RWPE2 (cell line): ENCODE measurements around the gene ADAMTSL1.

ENCODE experiments used
- ATAC-seq: fragments of 200-7000 bp; cut with Tn5 transposase; 3 replicates; pipeline ENCODE4 v1.9.1; 2021; ENCODE audit warnings: low read depth
- DNase-seq: peaks from one replicate; pipeline ENCODE4 v3.0.0-alpha.2; 2020; ENCODE audit warnings: low spot score
- H3K27ac ChIP-seq: fragments of 450-650 bp; 2 replicates; pipeline ENCODE4 v1.5.1; 2017; ENCODE audit warnings: mild to moderate bottlenecking; ENCODE audit not compliant: poor library complexity, severe bottlenecking
- H3K27me3 ChIP-seq: fragments of 250-450 bp; sonication (Bioruptor Pico); 2 replicates; pipeline ENCODE4 v1.5.1; 2021; ENCODE audit warnings: mild to moderate bottlenecking, moderate library complexity; ENCODE audit not compliant: insufficient read depth, poor library complexity, severe bottlenecking
- H3K36me3 ChIP-seq: fragments of 250-450 bp; sonication (Bioruptor Pico); 2 replicates; pipeline ENCODE4 v1.5.1; 2020; ENCODE audit warnings: low read depth, mild to moderate bottlenecking, moderate library complexity
- H3K4me1 ChIP-seq: fragments of 250-450 bp; sonication (Bioruptor Pico); 2 replicates; pipeline ENCODE4 v1.5.1; 2021; ENCODE audit warnings: mild to moderate bottlenecking, moderate library complexity; ENCODE audit not compliant: insufficient read depth, poor library complexity, severe bottlenecking
- H3K4me3 ChIP-seq: fragments of 250-450 bp; sonication (Bioruptor Pico); 2 replicates; pipeline ENCODE4 v1.5.1; 2021; ENCODE audit warnings: mild to moderate bottlenecking, moderate library complexity; ENCODE audit not compliant: severe bottlenecking
- H3K9me3 ChIP-seq: fragments of 250-450 bp; sonication (Bioruptor Pico); 2 replicates; pipeline ENCODE4 v1.5.1; 2021; ENCODE audit warnings: mild to moderate bottlenecking, moderate library complexity; ENCODE audit not compliant: severe bottlenecking
- TF ChIP-seq, protein P1 (sequence below): fragments of 450-650 bp; IDR thresholded peaks from one replicate; pipeline ENCODE4 v1.5.1; 2017; ENCODE audit warnings: mild to moderate bottlenecking, moderate library complexity; ENCODE audit not compliant: poor library complexity, severe bottlenecking

ADAMTSL1 gene

GRCh38 chr9:18544456-18544855 lies 70.5 kb downstream of the ADAMTSL1 start:
- H3K4me1 ChIP-seq = peaks cover 21% of the 10 kb centered on the region
- H3K9me3 ChIP-seq = no peaks in the 10 kb centered on the region
- TF ChIP-seq, protein P1, sequence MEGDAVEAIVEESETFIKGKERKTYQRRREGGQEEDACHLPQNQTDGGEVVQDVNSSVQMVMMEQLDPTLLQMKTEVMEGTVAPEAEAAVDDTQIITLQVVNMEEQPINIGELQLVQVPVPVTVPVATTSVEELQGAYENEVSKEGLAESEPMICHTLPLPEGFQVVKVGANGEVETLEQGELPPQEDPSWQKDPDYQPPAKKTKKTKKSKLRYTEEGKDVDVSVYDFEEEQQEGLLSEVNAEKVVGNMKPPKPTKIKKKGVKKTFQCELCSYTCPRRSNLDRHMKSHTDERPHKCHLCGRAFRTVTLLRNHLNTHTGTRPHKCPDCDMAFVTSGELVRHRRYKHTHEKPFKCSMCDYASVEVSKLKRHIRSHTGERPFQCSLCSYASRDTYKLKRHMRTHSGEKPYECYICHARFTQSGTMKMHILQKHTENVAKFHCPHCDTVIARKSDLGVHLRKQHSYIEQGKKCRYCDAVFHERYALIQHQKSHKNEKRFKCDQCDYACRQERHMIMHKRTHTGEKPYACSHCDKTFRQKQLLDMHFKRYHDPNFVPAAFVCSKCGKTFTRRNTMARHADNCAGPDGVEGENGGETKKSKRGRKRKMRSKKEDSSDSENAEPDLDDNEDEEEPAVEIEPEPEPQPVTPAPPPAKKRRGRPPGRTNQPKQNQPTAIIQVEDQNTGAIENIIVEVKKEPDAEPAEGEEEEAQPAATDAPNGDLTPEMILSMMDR = no peak
- no peaks in the 10 kb centered on the region for H3K27me3 ChIP-seq
- no peaks in the 10 kb centered on the region for H3K36me3 ChIP-seq
- peak overlapping the region; percentile 67 for H3K27ac ChIP-seq
- H3K4me3 ChIP-seq = no peak overlapping the region
- DNase-seq (no peak), ATAC-seq (peak; percentile 76)

DNA sequence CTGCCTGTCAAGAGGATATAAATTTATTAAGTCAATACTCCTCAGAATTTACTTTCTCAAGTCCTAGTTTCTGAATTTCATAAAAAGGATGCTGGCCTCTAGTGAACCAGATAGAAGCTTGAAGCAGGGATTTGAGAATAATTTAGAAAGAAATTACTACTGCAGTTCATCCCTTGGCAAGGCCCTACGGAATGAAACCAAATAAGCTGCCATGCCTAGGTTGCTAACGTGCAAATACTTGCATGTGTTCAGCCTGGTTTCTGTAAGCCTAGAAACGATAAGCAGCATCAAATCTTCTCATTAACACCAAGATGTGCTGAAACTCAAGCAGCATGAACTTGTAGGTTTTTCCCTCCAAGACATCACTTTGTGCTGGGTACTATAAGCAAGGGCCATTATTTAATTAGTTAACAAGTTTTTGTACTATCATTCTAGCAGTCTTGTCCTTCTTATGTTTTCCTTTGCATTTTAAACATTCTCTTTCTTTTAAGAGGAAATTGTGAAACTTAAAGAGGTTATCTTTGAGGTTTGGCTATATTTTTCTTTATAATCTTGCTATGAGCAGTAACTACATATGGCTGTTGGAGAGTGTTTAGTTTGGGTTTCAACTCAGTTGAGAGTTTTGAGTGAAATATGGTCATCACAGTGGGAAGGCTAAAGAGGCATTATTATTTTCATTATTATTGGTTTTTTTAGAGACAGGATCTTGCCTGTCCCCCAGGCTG lies 71.8 kb downstream of the ADAMTSL1 start:
- no peak overlapping the region for H3K4me3 ChIP-seq
- H3K36me3 ChIP-seq = no peaks in the 10 kb centered on the region
- H3K27me3 ChIP-seq = no peaks in the 10 kb centered on the region
- no peaks in the 10 kb centered on the region for H3K9me3 ChIP-seq
- no peak for ATAC-seq
- DNase-seq = no peak
- H3K27ac ChIP-seq = no peak overlapping the region
- TF ChIP-seq, protein P1 = no peak
- peaks cover 21% of the 10 kb centered on the region for H3K4me1 ChIP-seq

GRCh38 chr9:18548456-18548855 lies 74.5 kb downstream of the ADAMTSL1 start:
- no peaks in the 10 kb centered on the region for H3K36me3 ChIP-seq
- TF ChIP-seq, protein P1 = no peak
- ATAC-seq = no peak
- DNase-seq = no peak
- H3K9me3 ChIP-seq = no peaks in the 10 kb centered on the region
- no peak overlapping the region for H3K27ac ChIP-seq
- H3K4me1 ChIP-seq = peaks cover 16% of the 10 kb centered on the region
- no peaks in the 10 kb centered on the region for H3K27me3 ChIP-seq
- H3K4me3 ChIP-seq = no peak overlapping the region

- Histone ChIP-seq H3K4me1 (peaks cover 3% of the 10 kb centered on the region), H3K4me3 (no peak overlapping the region)
- TF ChIP-seq, protein P1 = no peak
Observed at GRCh38 chr9:18549772-18550171, 75.8 kb downstream of the ADAMTSL1 start.

DNA sequence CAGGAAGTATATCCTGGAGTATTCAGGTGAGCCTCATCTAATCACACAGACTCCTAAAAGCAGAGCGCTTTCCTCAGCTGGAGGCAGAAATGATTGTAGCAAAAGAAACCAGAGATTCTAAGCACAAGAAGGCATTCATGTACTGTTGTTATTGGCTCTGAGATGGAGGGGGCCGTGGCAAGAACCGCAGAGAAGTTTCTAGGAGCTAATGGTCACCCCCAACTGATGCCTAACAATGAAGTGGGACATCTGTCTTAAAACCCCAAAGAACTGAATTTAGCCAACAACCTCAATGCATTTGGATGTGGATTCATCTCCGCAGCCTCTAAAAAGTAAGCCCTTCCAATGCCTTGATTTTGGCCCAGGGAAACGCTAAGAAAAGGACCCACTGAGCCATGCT lies 76.3 kb downstream of the ADAMTSL1 start:
- no peaks in the 10 kb centered on the region for H3K4me1 ChIP-seq
- H3K27ac ChIP-seq = no peak overlapping the region
- TF ChIP-seq, protein P1 = no peak
- no peak overlapping the region for H3K4me3 ChIP-seq
- H3K9me3 ChIP-seq = no peaks in the 10 kb centered on the region
- DNase-seq = no peak
- no peaks in the 10 kb centered on the region for H3K36me3 ChIP-seq
- H3K27me3 ChIP-seq = no peaks in the 10 kb centered on the region
- ATAC-seq = no peak

More at GRCh38 chr9:18549772-18550171, 75.8 kb downstream of the ADAMTSL1 start:
- Histone ChIP-seq H3K9me3 (no peaks in the 10 kb centered on the region), H3K27me3 (no peaks in the 10 kb centered on the region), H3K36me3 (no peaks in the 10 kb centered on the region), H3K27ac (no peak overlapping the region)
- ATAC-seq (no peak), DNase-seq (no peak)
